Activated T-cell treated with anti-CD3 and anti-CD28 coated beads for 1 hour (primary cell): ENCODE results near the gene KRT9.
"Not testable (repeated sequence)": the region's sequence is repeated elsewhere in the genome, so short reads cannot be mapped to it uniquely, and the experiment has no call there.

Experiments
- DNase-seq: peaks from one replicate; pipeline ENCODE4 v3.0.0-alpha.2; 2020; ENCODE audit warnings: low read depth

KRT9 gene

GRCh38 chr17:41600318-41600717 is 28.5 kb upstream of the KRT9 start:
- no peak for DNase-seq

- DNase-seq = no peak
Measured at GRCh38 chr17:41599680-41600079, 27.8 kb upstream of the KRT9 start.

- no peak for DNase-seq
Measured at GRCh38 chr17:41595585-41595984, 23.7 kb upstream of the KRT9 start.

GRCh38 chr17:41594363-41594915 is 22.6 kb upstream of the KRT9 start:
- no peak for DNase-seq

GRCh38 chr17:41593306-41593981 is 21.6 kb upstream of the KRT9 start:
- DNase-seq = no peak

- DNase-seq = no peak
Measured at GRCh38 chr17:41592601-41593305, 20.9 kb upstream of the KRT9 start.

- DNase-seq = no peak
Measured at GRCh38 chr17:41589301-41589700, 17.4 kb upstream of the KRT9 start.

GRCh38 chr17:41588126-41588810 is 16.4 kb upstream of the KRT9 start:
- no peak for DNase-seq

- no peak for DNase-seq
Measured at GRCh38 chr17:41586863-41587495, 15.1 kb upstream of the KRT9 start, which contains the start of gene KRT14. Gene KRT14, minus strand, starts transcription at chr17:41586895. Its CDS starts 61 bp downstream, at chr17:41586834.

- DNase-seq = no peak
Measured at GRCh38 chr17:41585301-41586056, 13.6 kb upstream of the KRT9 start.

GRCh38 chr17:41584331-41584927 is 12.6 kb upstream of the KRT9 start:
- DNase-seq = not testable (repeated sequence)

- DNase-seq = no peak
Measured at GRCh38 chr17:41583137-41584127, 11.6 kb upstream of the KRT9 start.

- not testable (repeated sequence) for DNase-seq
Measured at GRCh38 chr17:41582061-41582968, 10.5 kb upstream of the KRT9 start.

- DNase-seq = no peak
Measured at GRCh38 chr17:41581366-41582060, 9.7 kb upstream of the KRT9 start.

- no peak for DNase-seq
Measured at GRCh38 chr17:41580687-41581365, 9.0 kb upstream of the KRT9 start.

- no peak for DNase-seq
Measured at GRCh38 chr17:41580244-41580575, 8.4 kb upstream of the KRT9 start.

- DNase-seq = peak; percentile 20
Measured at GRCh38 chr17:41579484-41580243, 7.8 kb upstream of the KRT9 start.
